Measurements from ENCODE around the gene ADARB2.

The ADARB2 gene

DNA sequence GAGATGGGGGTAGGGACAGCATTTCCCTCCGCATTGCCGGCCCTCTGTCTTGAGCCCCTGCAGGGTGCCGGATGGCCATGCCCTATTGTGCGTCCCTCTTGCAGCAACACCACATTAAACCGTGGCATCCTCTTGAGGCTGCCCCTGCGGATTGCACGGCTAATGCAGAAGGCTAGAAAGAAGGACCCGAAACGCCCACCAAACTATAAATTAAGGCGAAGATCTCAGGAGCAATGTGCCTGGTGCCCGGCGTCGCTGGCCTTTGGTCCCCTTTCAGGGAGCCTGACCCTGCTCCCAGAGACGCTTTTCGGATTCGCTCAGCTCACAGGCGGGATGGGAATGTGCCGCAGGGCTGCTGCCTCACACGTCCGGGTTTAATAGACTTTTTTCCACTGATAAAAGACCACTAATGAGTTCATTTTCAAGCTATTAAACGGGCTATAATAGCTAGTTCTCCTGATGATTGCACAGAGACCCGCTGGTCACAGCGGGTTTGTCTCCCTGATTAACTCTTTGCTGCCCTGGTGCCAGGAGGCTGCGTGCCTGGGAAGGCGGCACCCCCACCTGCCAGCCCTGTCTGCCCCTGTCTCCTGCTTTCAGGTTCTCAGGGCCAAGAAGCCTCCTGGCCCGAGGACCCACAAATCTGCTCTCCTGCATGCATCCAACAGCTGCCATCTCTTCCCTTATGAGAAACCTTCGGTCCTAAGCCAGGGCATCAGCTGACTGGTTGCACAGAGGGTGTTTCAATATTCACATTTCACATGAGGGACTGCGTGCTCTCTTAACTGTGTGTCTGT is 128.3 kb downstream of the ADARB2 start:
- TF ChIP-seq, protein P1, sequence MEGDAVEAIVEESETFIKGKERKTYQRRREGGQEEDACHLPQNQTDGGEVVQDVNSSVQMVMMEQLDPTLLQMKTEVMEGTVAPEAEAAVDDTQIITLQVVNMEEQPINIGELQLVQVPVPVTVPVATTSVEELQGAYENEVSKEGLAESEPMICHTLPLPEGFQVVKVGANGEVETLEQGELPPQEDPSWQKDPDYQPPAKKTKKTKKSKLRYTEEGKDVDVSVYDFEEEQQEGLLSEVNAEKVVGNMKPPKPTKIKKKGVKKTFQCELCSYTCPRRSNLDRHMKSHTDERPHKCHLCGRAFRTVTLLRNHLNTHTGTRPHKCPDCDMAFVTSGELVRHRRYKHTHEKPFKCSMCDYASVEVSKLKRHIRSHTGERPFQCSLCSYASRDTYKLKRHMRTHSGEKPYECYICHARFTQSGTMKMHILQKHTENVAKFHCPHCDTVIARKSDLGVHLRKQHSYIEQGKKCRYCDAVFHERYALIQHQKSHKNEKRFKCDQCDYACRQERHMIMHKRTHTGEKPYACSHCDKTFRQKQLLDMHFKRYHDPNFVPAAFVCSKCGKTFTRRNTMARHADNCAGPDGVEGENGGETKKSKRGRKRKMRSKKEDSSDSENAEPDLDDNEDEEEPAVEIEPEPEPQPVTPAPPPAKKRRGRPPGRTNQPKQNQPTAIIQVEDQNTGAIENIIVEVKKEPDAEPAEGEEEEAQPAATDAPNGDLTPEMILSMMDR (IDR thresholded peaks at IDR 0.05; ENCODE audit: extremely low read depth, insufficient read depth, missing control alignments), result no peak
- DNase-seq (ENCODE audit: low spot score), result no peak
- in situ Hi-C loops (cut with MboI; ENCODE audit: low pct_unique_long_range_greater_than_20kb, low sequenced_read_pairs, unreplicated experiment), result no loop called here

DNA sequence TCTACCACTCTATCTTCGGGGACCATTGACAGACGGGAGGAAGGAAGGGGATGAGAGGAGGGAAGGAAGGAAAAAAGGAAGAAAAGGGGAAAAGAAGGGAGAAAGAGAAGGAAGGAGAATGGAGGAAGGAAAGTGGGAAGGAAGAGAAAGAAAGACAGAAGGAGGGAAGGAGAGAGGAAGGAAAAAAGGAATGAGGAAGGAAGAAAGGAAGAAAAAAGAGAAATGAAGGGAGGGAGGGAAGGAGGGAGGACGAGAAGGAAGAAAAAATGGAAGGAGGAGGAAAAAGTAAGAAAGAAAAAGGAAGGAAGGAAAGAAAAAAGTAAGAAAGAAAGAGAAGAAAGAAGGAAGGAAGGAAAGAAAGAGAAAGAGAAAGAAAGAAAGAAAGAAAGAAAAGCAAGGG is 128.9 kb downstream of the ADARB2 start:
- DNase-seq (ENCODE audit: low spot score), result no peak
- TF ChIP-seq, protein P1 (IDR thresholded peaks at IDR 0.05; ENCODE audit: extremely low read depth, insufficient read depth, missing control alignments), result no peak
- in situ Hi-C loops (cut with MboI; ENCODE audit: low pct_unique_long_range_greater_than_20kb, low sequenced_read_pairs, unreplicated experiment), result no loop called here

DNA sequence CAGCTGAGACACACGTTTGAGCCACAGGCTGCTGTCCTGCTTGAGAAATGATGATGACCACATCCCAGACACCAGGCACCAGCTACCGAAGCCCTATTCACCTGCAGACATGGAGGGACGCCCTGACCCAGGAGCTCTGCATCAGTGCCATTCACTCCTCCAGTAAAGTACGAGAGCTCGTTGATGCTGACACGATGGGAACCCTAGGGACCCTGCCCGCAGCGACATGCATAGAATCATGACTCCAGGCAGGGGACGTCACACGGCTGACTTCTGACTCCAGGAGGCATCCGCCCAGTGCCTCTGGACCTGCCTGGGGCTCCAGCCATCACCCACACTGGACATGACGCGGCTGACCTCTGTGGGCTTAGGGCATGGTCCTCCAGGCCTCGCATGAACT is 129.9 kb downstream of the ADARB2 start:
- in situ Hi-C loops (cut with MboI; ENCODE audit: low pct_unique_long_range_greater_than_20kb, low sequenced_read_pairs, unreplicated experiment), result no loop called here
- TF ChIP-seq, protein P1 (IDR thresholded peaks at IDR 0.05; ENCODE audit: extremely low read depth, insufficient read depth, missing control alignments), result no peak

DNA sequence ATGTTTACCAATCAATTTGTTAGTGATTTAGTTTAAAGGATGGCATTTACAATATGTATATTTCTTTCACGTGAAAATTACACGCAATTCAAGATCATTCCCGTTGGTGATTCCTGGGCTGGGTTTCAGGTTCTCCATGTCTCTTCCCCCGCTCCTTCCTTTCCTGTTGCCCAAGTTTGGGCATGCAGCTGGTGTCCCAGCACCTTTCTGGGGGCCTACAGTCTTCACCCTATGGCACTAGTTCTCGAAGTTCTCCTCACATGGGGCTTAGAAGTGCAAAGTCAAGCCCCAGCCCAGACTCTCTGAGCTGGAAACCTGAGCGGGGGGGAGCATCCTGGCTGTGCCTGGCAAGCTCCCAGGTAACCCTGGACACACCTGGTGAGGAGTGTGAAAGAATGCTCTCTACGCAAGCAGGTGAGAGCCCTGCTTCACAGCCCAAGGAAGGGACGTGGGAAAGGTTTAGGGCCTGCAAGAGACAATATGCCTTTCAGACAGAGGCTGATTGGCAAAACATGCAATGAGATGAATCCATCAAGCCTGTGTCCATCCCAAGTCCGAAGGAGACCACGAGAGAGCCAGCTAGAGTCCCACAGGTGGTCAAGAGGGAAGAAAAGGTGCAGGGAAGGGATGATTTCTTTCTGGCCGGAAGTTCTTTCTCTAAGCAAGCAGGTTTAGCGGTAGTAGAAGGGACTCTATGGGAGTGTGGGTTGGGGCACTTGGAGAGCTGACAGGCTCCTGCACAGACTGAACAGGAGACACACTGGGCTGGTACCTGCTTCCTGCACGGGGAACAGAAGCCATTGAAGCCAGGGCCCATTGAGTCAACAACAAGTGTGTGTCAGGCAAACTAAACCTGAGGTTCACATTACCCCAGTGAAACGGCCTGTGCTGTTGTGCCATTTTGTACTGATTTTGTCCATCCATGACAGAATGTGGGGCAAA is 131.1 kb downstream of the ADARB2 start:
- in situ Hi-C loops (cut with MboI; ENCODE audit: low pct_unique_long_range_greater_than_20kb, low sequenced_read_pairs, unreplicated experiment), result no loop called here
- TF ChIP-seq, protein P1 (IDR thresholded peaks at IDR 0.05; ENCODE audit: extremely low read depth, insufficient read depth, missing control alignments), result no peak
- no peak for DNase-seq (ENCODE audit: low spot score)

More for the DNA sequence above, 129.9 kb downstream of the ADARB2 start:
- no peak for DNase-seq (ENCODE audit: low spot score)

DNA sequence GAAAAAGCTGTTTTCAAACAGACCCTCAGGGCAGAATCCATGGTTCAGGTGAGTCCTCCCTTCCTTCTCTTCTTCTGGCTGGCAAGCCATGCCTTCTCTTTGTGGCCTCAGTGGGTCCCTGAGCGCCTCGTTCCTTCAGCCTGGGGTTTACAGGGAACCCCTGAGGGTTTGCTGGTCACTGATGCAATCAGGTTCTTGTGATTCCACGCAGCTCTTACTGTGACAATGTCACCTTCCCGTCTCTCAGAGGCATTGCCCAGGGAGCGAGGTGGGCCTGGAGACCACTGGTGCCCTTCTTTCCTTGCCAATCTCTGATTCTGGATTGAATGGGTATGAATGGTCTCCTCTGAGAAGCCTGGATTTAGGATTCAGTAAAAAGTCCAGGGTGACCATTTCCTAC is 132.2 kb downstream of the ADARB2 start:
- in situ Hi-C loops (cut with MboI; ENCODE audit: low pct_unique_long_range_greater_than_20kb, low sequenced_read_pairs, unreplicated experiment), result no loop called here
- DNase-seq (ENCODE audit: low spot score), result no peak
- TF ChIP-seq, protein P1 (IDR thresholded peaks at IDR 0.05; ENCODE audit: extremely low read depth, insufficient read depth, missing control alignments), result no peak

DNA sequence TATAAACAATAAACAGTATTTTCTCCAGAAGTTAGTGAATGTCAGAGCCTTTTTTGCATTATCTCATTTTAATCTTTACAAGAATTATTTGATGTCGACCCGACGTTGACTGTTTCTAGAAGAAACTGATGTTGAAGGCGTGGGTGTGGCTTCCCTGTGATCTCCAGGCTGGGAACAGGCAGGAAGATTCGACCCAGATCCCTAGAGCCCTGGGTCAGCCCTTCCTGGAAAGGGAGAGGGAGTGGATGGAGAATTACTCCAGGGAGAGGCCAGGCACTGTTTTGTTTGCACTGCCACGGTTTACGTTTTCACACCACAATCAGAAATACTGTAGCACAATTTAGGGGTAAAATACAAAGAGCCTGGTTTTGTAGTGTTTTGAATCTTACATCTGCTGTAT is 133.1 kb downstream of the ADARB2 start:
- DNase-seq (ENCODE audit: low spot score), result no peak
- TF ChIP-seq, protein P1 (IDR thresholded peaks at IDR 0.05; ENCODE audit: extremely low read depth, insufficient read depth, missing control alignments), result no peak

More for the DNA sequence above, 133.1 kb downstream of the ADARB2 start:
- in situ Hi-C loops (cut with MboI; ENCODE audit: low pct_unique_long_range_greater_than_20kb, low sequenced_read_pairs, unreplicated experiment), result no loop called here
